ENCODE results near the gene ARHGAP20. TPM values are rescaled to one million over a fixed set of nuclear protein-coding genes. Genes with fewer than 3 reads are reported as not detected.
A peak's percentile ranks its signal among the peaks of the same experiment; 100 is the strongest.

The ARHGAP20 gene
- total RNA-seq, 1 donor from 2014 or later: 0.38 TPM

- ATAC-seq (ENCODE audit: poor library complexity): no peak
- DNase-seq: no peak
- intact Hi-C loops (cut with DNase I): no loop called here
Observed at GRCh38 chr11:110728476-110728875, 16.2 kb upstream of the ARHGAP20 start.

- DNase-seq (no peak), ATAC-seq (ENCODE audit: poor library complexity) (no peak)
- intact Hi-C loops (cut with DNase I): no loop called here
Observed at GRCh38 chr11:110724358-110724757, 12.1 kb upstream of the ARHGAP20 start.

- intact Hi-C loops (cut with DNase I): no loop called here
- DNase-seq (no peak), ATAC-seq (ENCODE audit: poor library complexity) (no peak)
Observed at GRCh38 chr11:110720431-110721275, 8.4 kb upstream of the ARHGAP20 start.

- ATAC-seq (ENCODE audit: poor library complexity): no peak
Observed at GRCh38 chr11:110716361-110716760, 4.1 kb upstream of the ARHGAP20 start.

GRCh38 chr11:110715541-110715940, 3.3 kb upstream of the ARHGAP20 start:
- intact Hi-C loops (cut with DNase I): no loop called here
- DNase-seq: no peak
- no peak for ATAC-seq (ENCODE audit: poor library complexity)

More at GRCh38 chr11:110716361-110716760, 4.1 kb upstream of the ARHGAP20 start:
- DNase-seq: no peak
- intact Hi-C loops (cut with DNase I): no loop called here

- peak; percentile 33 for DNase-seq
- intact Hi-C loops (cut with DNase I): no loop called here
- no peak for ATAC-seq (ENCODE audit: poor library complexity)
Observed at GRCh38 chr11:110713449-110713776, 1.2 kb upstream of the ARHGAP20 start.

- ATAC-seq (ENCODE audit: poor library complexity): peak; percentile 23
- intact Hi-C loops (cut with DNase I): no loop called here
- DNase-seq: peak; percentile 30
Observed at GRCh38 chr11:110712659-110713448, 617 bp upstream of the ARHGAP20 start.

- DNase-seq: no peak
- intact Hi-C loops (cut with DNase I): no loop called here
- ATAC-seq (ENCODE audit: poor library complexity): no peak
Observed at GRCh38 chr11:110711448-110711775, 825 bp downstream of the ARHGAP20 start.

- DNase-seq: peak; percentile 46
- intact Hi-C loops (cut with DNase I): no loop called here
- no peak for ATAC-seq (ENCODE audit: poor library complexity)
Observed at GRCh38 chr11:110710628-110711381, 1.4 kb downstream of the ARHGAP20 start.

GRCh38 chr11:110704210-110704864, 7.9 kb downstream of the ARHGAP20 start:
- intact Hi-C loops (cut with DNase I): no loop called here
- DNase-seq (no peak), ATAC-seq (ENCODE audit: poor library complexity) (no peak)

GRCh38 chr11:110691926-110692325, 20.3 kb downstream of the ARHGAP20 start:
- DNase-seq: no peak
- no peak for ATAC-seq (ENCODE audit: poor library complexity)
- intact Hi-C loops (cut with DNase I): no loop called here

- no peak for ATAC-seq (ENCODE audit: poor library complexity)
- intact Hi-C loops (cut with DNase I): no loop called here
- no peak for DNase-seq
Observed at GRCh38 chr11:110689306-110689705, 22.9 kb downstream of the ARHGAP20 start.

- DNase-seq (no peak), ATAC-seq (ENCODE audit: poor library complexity) (no peak)
- intact Hi-C loops (cut with DNase I): no loop called here
Observed at GRCh38 chr11:110679323-110679975, 32.8 kb downstream of the ARHGAP20 start.

- DNase-seq (no peak), ATAC-seq (ENCODE audit: poor library complexity) (no peak)
- intact Hi-C loops (cut with DNase I): no loop called here
Observed at GRCh38 chr11:110675548-110675947, 36.7 kb downstream of the ARHGAP20 start.

- DNase-seq: no peak
- intact Hi-C loops (cut with DNase I): no loop called here
- ATAC-seq (ENCODE audit: poor library complexity): no peak
Observed at GRCh38 chr11:110665689-110666465, 46.4 kb downstream of the ARHGAP20 start.

GRCh38 chr11:110655967-110656366, 56.3 kb downstream of the ARHGAP20 start:
- no peak for ATAC-seq (ENCODE audit: poor library complexity)
- DNase-seq: no peak
- intact Hi-C loops (cut with DNase I): no loop called here

GRCh38 chr11:110654456-110654855, 57.8 kb downstream of the ARHGAP20 start:
- ATAC-seq (ENCODE audit: poor library complexity) (no peak), DNase-seq (no peak)
- intact Hi-C loops (cut with DNase I): no loop called here

- DNase-seq: no peak
- intact Hi-C loops (cut with DNase I): no loop called here
- no peak for ATAC-seq (ENCODE audit: poor library complexity)
Observed at GRCh38 chr11:110645253-110645652, 67.0 kb downstream of the ARHGAP20 start.
